ENCODE results near the gene TIAL1. TPM values are rescaled to one million over a fixed set of nuclear protein-coding genes. Genes with fewer than 3 reads are reported as not detected.
A peak's percentile ranks its signal among the peaks of the same experiment; 100 is the strongest.
"Not testable (repeated sequence)": the region's sequence is repeated elsewhere in the genome, so short reads cannot be mapped to it uniquely, and the experiment has no call there.

The TIAL1 gene
- total and polyA plus RNA-seq, 10 donors, result 54.1 to 126 (median 112) TPM

GRCh38 chr10:119620241-119621077, 23.7 kb upstream of the TIAL1 start:
- no peak for TF ChIP-seq POLR2A (IDR thresholded peaks at IDR 0.05)
- TF ChIP-seq CTCF (IDR thresholded peaks at IDR 0.05 in 8 of 11, conservative IDR thresholded peaks at IDR 0.05 in 3 of 11), result no peak
- no peak for TF ChIP-seq POLR2AphosphoS5 (IDR thresholded peaks at IDR 0.05)
- WGBS, 5 donors, result 70 to 83% (median 81%) methylated on average over 10 of the region's 10 CpGs
- peak; percentile 11 for DNase-seq
- Histone ChIP-seq H3K27ac (no peak overlapping the region), H3K4me3 (no peak overlapping the region), H3K36me3 (no peaks in the 10 kb centered on the region), H3K9me3 (no peaks in the 10 kb centered on the region), H3K4me1 (peaks cover 0 to 21% (median 8%) of the 10 kb centered on the region in 6 donors), H3K27me3 (replicated peaks in 1 of 7) (no peaks in the 10 kb centered on the region)
- intact Hi-C loops (cut with DNase I; ENCODE audit: low total_unique reads), result no loop called here

- Histone ChIP-seq H3K4me1 (peaks cover 0 to 21% (median 8%) of the 10 kb centered on the region in 6 donors), H3K27ac (peak overlapping the region in 2 of 8 donors; percentile 39 to 52)
- intact Hi-C loops (cut with DNase I; ENCODE audit: low total_unique reads); DNase-seq; H3K36me3 ChIP-seq; H3K4me3 ChIP-seq; H3K9me3 ChIP-seq; H3K27me3 ChIP-seq (replicated peaks in 1 of 7): not testable (repeated sequence)
- 89 to 100% (median 93%) methylated on average over 8 of the region's 8 CpGs for WGBS, 5 donors
These were observed 23.0 kb upstream of the TIAL1 start for GRCh38 chr10:119619811-119620210.

GRCh38 chr10:119619215-119619614, 22.5 kb upstream of the TIAL1 start:
- TF ChIP-seq POLR2A (IDR thresholded peaks at IDR 0.05), result no peak
- intact Hi-C loops (cut with DNase I; ENCODE audit: low total_unique reads), result no loop called here
- Histone ChIP-seq H3K36me3 (no peaks in the 10 kb centered on the region), H3K4me3 (no peak overlapping the region), H3K4me1 (peaks cover 0 to 21% (median 8%) of the 10 kb centered on the region in 6 donors), H3K9me3 (no peaks in the 10 kb centered on the region), H3K27ac (peak overlapping the region in 3 of 8 donors; percentile 27 to 52 (median 39)), H3K27me3 (replicated peaks in 1 of 7) (no peaks in the 10 kb centered on the region)
- WGBS, 5 donors, result 66 to 86% (median 76%) methylated on average over 2 of the region's 2 CpGs
- DNase-seq, result no peak

- Histone ChIP-seq H3K27ac (no peak overlapping the region), H3K9me3 (no peaks in the 10 kb centered on the region), H3K4me3 (no peak overlapping the region), H3K4me1 (peaks cover 0 to 21% (median 8%) of the 10 kb centered on the region in 6 donors), H3K27me3 (replicated peaks in 1 of 7) (no peaks in the 10 kb centered on the region), H3K36me3 (no peaks in the 10 kb centered on the region)
- 71 to 80% (median 76%) methylated on average over 13 of the region's 13 CpGs for WGBS, 5 donors
- peak; percentile 55 for DNase-seq
- TF ChIP-seq POLR2AphosphoS5 (IDR thresholded peaks at IDR 0.05) (no peak), CTCF (IDR thresholded peaks at IDR 0.05 in 8 of 11, conservative IDR thresholded peaks at IDR 0.05 in 3 of 11) (peak in 2 of 11 experiments; percentile 11 to 27), POLR2A (IDR thresholded peaks at IDR 0.05) (no peak)
- intact Hi-C loops (cut with DNase I; ENCODE audit: low total_unique reads), result no loop called here
These were observed 20.3 kb upstream of the TIAL1 start for GRCh38 chr10:119616882-119617570.

- Histone ChIP-seq H3K36me3 (no peaks in the 10 kb centered on the region), H3K4me1 (peaks cover 0 to 19% (median 5%) of the 10 kb centered on the region in 6 donors), H3K9me3 (no peaks in the 10 kb centered on the region), H3K4me3 (no peak overlapping the region), H3K27ac (no peak overlapping the region), H3K27me3 (replicated peaks in 1 of 7) (no peaks in the 10 kb centered on the region)
- DNase-seq, result peak; percentile 45
- intact Hi-C loops (cut with DNase I; ENCODE audit: low total_unique reads), result no loop called here
- TF ChIP-seq POLR2A (IDR thresholded peaks at IDR 0.05), result no peak
- no peak for TF ChIP-seq POLR2AphosphoS5 (IDR thresholded peaks at IDR 0.05)
- no peak for TF ChIP-seq CTCF (IDR thresholded peaks at IDR 0.05 in 8 of 11, conservative IDR thresholded peaks at IDR 0.05 in 3 of 11)
- 83 to 91% (median 89%) methylated on average over 5 of the region's 5 CpGs for whole genome bisulfite sequencing, 5 donors
These were observed 17.9 kb upstream of the TIAL1 start for GRCh38 chr10:119614686-119615085.
